ENCODE results near the gene FAM78A.

The FAM78A gene

GRCh38 chr9:131276094-131276888 lies at the start of gene FAM78A:
TSS of gene FAM78A (minus strand) at chr9:131276510. CDS start at chr9:131276179, 331 bp downstream.
- DNase-seq (ENCODE audit: low read depth, low spot score) = no peak

GRCh38 chr9:131324736-131325679 lies 48.7 kb upstream of the FAM78A start:
- DNase-seq (ENCODE audit: low read depth, low spot score) = no peak

- no peak for DNase-seq (ENCODE audit: low read depth, low spot score)
Measured at GRCh38 chr9:131323629-131324028, 47.3 kb upstream of the FAM78A start.

- no peak for DNase-seq (ENCODE audit: low read depth, low spot score)
Measured at GRCh38 chr9:131320031-131320685, 43.8 kb upstream of the FAM78A start.

- no peak for DNase-seq (ENCODE audit: low read depth, low spot score)
Measured at GRCh38 chr9:131319486-131319885, 43.2 kb upstream of the FAM78A start.

- no peak for DNase-seq (ENCODE audit: low read depth, low spot score)
Measured at GRCh38 chr9:131318231-131319085, 42.1 kb upstream of the FAM78A start.

GRCh38 chr9:131312822-131313770 lies 36.8 kb upstream of the FAM78A start:
- no peak for DNase-seq (ENCODE audit: low read depth, low spot score)

- DNase-seq (ENCODE audit: low read depth, low spot score) = no peak
Measured at GRCh38 chr9:131312246-131312645, 35.9 kb upstream of the FAM78A start.

- peak; percentile 16 for DNase-seq (ENCODE audit: low read depth, low spot score)
Measured at GRCh38 chr9:131310833-131311554, 34.7 kb upstream of the FAM78A start.

GRCh38 chr9:131309530-131310276 lies 33.4 kb upstream of the FAM78A start:
- no peak for DNase-seq (ENCODE audit: low read depth, low spot score)

- no peak for DNase-seq (ENCODE audit: low read depth, low spot score)
Measured at GRCh38 chr9:131308906-131309529, 32.7 kb upstream of the FAM78A start.

- DNase-seq (ENCODE audit: low read depth, low spot score) = no peak
Measured at GRCh38 chr9:131308452-131308851, 32.1 kb upstream of the FAM78A start.

- no peak for DNase-seq (ENCODE audit: low read depth, low spot score)
Measured at GRCh38 chr9:131307974-131308373, 31.7 kb upstream of the FAM78A start.

- DNase-seq (ENCODE audit: low read depth, low spot score) = no peak
Measured at GRCh38 chr9:131306397-131307004, 30.2 kb upstream of the FAM78A start.

- no peak for DNase-seq (ENCODE audit: low read depth, low spot score)
Measured at GRCh38 chr9:131304676-131305355, 28.5 kb upstream of the FAM78A start.

GRCh38 chr9:131303381-131304321 lies 27.3 kb upstream of the FAM78A start:
- no peak for DNase-seq (ENCODE audit: low read depth, low spot score)

Data from activated CD4-positive, CD25-positive, alpha-beta regulatory T cell treated with anti-CD3 and anti-CD28 coated beads, Interleukin-2, amount 50 U/mL, for 16 hours (primary cell).